GM21447 (cell line): ENCODE results near the gene SART3.
A peak's percentile ranks its signal among the peaks of the same experiment; 100 is the strongest.
"Not testable (repeated sequence)": the region's sequence is repeated elsewhere in the genome, so short reads cannot be mapped to it uniquely, and the experiment has no call there.

Source experiments
- ATAC-seq: cut with Tn5 transposase; IDR thresholded peaks from one replicate; pipeline ENCODE4 v1.9.1; 2021; ENCODE audit not compliant: unreplicated experiment

SART3 gene

GRCh38 chr12:108582509-108582908, 21.5 kb upstream of the SART3 start:
- ATAC-seq, result no peak

- ATAC-seq, result no peak
Observed at GRCh38 chr12:108581311-108582227, 20.6 kb upstream of the SART3 start.

GRCh38 chr12:108580531-108580930, 19.6 kb upstream of the SART3 start:
- ATAC-seq, result no peak

GRCh38 chr12:108578813-108579212, 17.8 kb upstream of the SART3 start:
- no peak for ATAC-seq

GRCh38 chr12:108578264-108578663, 17.3 kb upstream of the SART3 start:
- ATAC-seq, result no peak

GRCh38 chr12:108577458-108577857, 16.5 kb upstream of the SART3 start:
- no peak for ATAC-seq

GRCh38 chr12:108576660-108577234, 15.8 kb upstream of the SART3 start:
- ATAC-seq, result no peak

- ATAC-seq, result no peak
Observed at GRCh38 chr12:108575199-108575912, 14.4 kb upstream of the SART3 start.

GRCh38 chr12:108574276-108574675, 13.3 kb upstream of the SART3 start:
- not testable (repeated sequence) for ATAC-seq

- ATAC-seq, result no peak
Observed at GRCh38 chr12:108573317-108573716, 12.3 kb upstream of the SART3 start.

GRCh38 chr12:108572166-108572790, 11.3 kb upstream of the SART3 start:
- peak; percentile 18 for ATAC-seq

GRCh38 chr12:108571609-108572165, 10.7 kb upstream of the SART3 start:
- ATAC-seq, result no peak

GRCh38 chr12:108570743-108571608, 10.0 kb upstream of the SART3 start:
- no peak for ATAC-seq

GRCh38 chr12:108568338-108569154, 7.6 kb upstream of the SART3 start:
- peak; percentile 75 for ATAC-seq

- no peak for ATAC-seq
Observed at GRCh38 chr12:108567406-108568337, 6.7 kb upstream of the SART3 start.

- ATAC-seq, result no peak
Observed at GRCh38 chr12:108566452-108566851, 5.5 kb upstream of the SART3 start.

GRCh38 chr12:108565976-108566375, 5.0 kb upstream of the SART3 start:
- ATAC-seq, result no peak

- ATAC-seq, result no peak
Observed at GRCh38 chr12:108565146-108565545, 4.2 kb upstream of the SART3 start.
